ENCODE measurements around the gene TRIM7. TPM values are rescaled to one million over a fixed set of nuclear protein-coding genes. Genes with fewer than 3 reads are reported as not detected.
"Not testable (repeated sequence)": the region's sequence is repeated elsewhere in the genome, so short reads cannot be mapped to it uniquely, and the experiment has no call there.

Gene TRIM7
- total and polyA plus RNA-seq, 2 of the 4 experiments (the other 2 are of a cell fraction) = 0.54 to 1.0 TPM

DNA sequence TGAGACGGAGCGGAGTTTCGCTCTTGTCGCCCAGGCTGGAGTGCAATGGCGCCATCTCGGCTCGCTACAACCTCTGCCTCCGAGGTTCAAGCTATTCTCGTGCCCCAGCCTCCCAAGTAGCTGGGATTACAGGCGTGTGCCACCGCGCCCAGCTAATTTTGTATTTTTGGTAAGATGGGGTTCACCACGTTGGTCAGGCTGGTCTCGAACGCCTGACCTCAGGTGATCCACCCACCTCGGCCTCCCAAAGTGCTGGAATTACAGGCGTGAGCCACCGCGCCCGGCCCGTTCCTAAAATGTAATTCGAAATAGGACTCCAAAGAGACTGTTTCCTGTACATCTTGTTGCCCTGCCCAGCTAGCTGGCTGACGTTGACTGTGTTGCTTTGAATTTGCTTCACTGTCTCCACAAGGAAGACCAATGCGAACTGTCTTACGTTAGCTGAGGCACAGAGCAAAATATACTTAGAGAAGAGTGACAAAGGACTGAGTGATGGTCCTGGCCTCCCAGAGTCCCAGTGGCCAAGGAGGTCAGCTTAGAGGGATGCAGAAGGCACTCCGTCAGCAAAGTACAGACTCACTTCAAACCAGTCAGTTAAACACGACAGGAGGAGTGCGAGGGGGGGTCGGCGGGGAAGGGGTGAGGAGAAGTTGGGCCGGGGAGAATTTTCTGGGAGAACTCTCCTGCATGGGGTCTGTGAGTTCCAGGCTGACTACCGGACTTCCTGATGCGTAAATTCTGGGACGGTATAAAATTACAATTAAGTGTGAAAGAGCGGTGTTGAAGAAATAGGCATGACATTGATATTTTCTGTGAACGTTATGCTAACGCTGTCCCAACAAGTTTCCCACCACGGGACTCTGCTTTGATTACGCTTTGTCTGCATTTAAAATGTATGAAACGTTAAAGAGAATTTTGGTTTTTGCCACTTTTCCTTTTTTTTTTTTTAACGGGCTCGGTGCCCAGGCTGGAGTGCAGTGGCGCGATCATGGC, 11.3 kb upstream of the TRIM7 start (continued):
- TF ChIP-seq CEBPB (IDR thresholded peaks at IDR 0.05; ENCODE audit: low read depth, low read length) (no peak), RFX5 (IDR thresholded peaks at IDR 0.05; ENCODE audit: low read depth, low read length) (no peak), RCOR1 (IDR thresholded peaks at IDR 0.05; ENCODE audit: insufficient replicate concordance, low read length) (no peak)

DNA sequence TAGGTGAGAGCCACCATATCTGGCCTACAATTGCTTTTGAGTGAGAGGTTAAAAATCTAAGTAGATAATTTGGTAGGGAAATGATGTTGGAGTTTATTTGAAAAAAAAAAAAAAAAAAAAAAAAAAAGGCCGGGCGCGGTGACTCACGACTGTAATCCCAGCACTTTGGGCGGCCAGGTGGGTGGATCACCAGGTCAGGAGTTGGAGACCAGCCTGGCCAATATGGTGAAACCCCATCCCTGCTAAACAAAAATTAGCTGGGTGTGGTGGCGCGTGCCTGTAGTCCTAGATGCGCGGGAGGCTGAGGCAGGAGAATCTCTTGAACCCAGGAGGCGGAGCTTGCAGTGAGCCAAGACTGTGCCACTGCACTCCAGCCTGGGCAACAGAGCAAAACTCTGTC, 9.3 kb upstream of the TRIM7 start:
- H3K14ac ChIP-seq (replicated peaks; ENCODE audit: low read depth, low read length); H3K18ac ChIP-seq (ENCODE audit: low read depth, low read length); H3K27ac ChIP-seq (ENCODE audit: insufficient read depth, low read length); intact Hi-C loops (cut with micrococcal nuclease); H4K5ac ChIP-seq (ENCODE audit: low read depth, low read length); H4K8ac ChIP-seq (ENCODE audit: low read depth in 2 of 2, low read length in 2 of 2); H2BK15ac ChIP-seq (ENCODE audit: low read depth, low read length); H3K36me3 ChIP-seq (ENCODE audit: control insufficient read depth, insufficient read depth, low read length); ATAC-seq (ENCODE audit: low read depth); H3K4me3 ChIP-seq (ENCODE audit: insufficient read depth, low read depth, low read length); H3K27me3 ChIP-seq (ENCODE audit: control insufficient read depth, insufficient read depth, low read length); H3K9me3 ChIP-seq (ENCODE audit: control insufficient read depth, insufficient read depth, low read length); H3K9ac ChIP-seq (ENCODE audit: low read depth, low read length); CTCF ChIA-PET; H2AK5ac ChIP-seq (ENCODE audit: low read depth, low read length); DNase-seq; POLR2A ChIA-PET (ENCODE audit: unreplicated experiment); H3K79me1 ChIP-seq (ENCODE audit: low read depth in 1 of 2, low read length in 2 of 2); H4K20me1 ChIP-seq (ENCODE audit: insufficient read depth, low read length); in situ Hi-C loops (cut with MboI; ENCODE audit: low sequenced_read_pairs); H4K91ac ChIP-seq (ENCODE audit: insufficient read depth, low read depth, low read length); H3K4me1 ChIP-seq (ENCODE audit: control insufficient read depth, insufficient read depth, low read length); H3K4me2 ChIP-seq (ENCODE audit: low read depth, low read length); H2AFZ ChIP-seq (replicated peaks; ENCODE audit: low read length, poor library complexity); H3K23ac ChIP-seq (ENCODE audit: low read depth, low read length); H3K56ac ChIP-seq (ENCODE audit: extremely low read depth, insufficient read depth, low read length); H2AK9ac ChIP-seq (replicated peaks; ENCODE audit: low read depth, low read length, poor library complexity); H2BK5ac ChIP-seq (ENCODE audit: low read depth, low read length, poor library complexity, severe bottlenecking); H2BK120ac ChIP-seq (ENCODE audit: low read depth, low read length); dilution Hi-C loops (cut with HindIII; ENCODE audit: low sequenced_read_pairs, unreplicated experiment); H3K9me1 ChIP-seq (ENCODE audit: insufficient read depth, low read length); H3K4ac ChIP-seq (ENCODE audit: low read depth, low read length); BruUV-seq (replicated peaks); H2BK20ac ChIP-seq (ENCODE audit: low read depth, low read length): not testable (repeated sequence)
- 77% methylated on average over 3 of the region's 10 CpGs; no CpG with 5 or more reads in 1 of the 2 experiments for WGBS, 2 experiments (ENCODE audit: extremely low coverage in 2 of 2, insufficient read length in 1 of 2)

Measured in IMR-90 (cell line).